Tibial nerve (tissue), 4 donors: ENCODE results near the gene ZNF385B. TPM values are rescaled to one million over a fixed set of nuclear protein-coding genes. Genes with fewer than 3 reads are reported as not detected.

Experiments
- DNase-seq, 2 donors: peaks; one replicate each; pipeline ENCODE4 v3.0.0-alpha.2; 2019; ENCODE audit warnings: low spot score in 2 of 2
- H3K27ac ChIP-seq, 4 donors: fragments of 200-600 bp; sonication (generic) in 3 of 4; one replicate each; pipeline ENCODE4 v1.5.1; 2017 to 2019; ENCODE audit warnings: mild to moderate bottlenecking in 1 of 4
- H3K27me3 ChIP-seq, 2 donors: fragments of 200-600 bp; sonication (generic) in 1 of 2; one replicate each; pipeline versions ENCODE4 v1.5.1 to v1.6.0; 2017 to 2019
- H3K36me3 ChIP-seq, 3 donors: fragments of 200-600 bp; sonication (generic); one replicate each; pipeline ENCODE4 v1.5.1; 2018 to 2019
- H3K4me1 ChIP-seq, 4 donors: fragments of 200-600 bp; sonication (generic) in 3 of 4; one replicate each; pipeline ENCODE4 v1.5.1; 2017 to 2019
- H3K4me3 ChIP-seq, 4 donors: fragments of 200-600 bp; sonication (generic) in 3 of 4; one replicate each; pipeline ENCODE4 v1.5.1; 2017 to 2019; ENCODE audit warnings: mild to moderate bottlenecking in 1 of 4, moderate library complexity in 1 of 4
- H3K9me3 ChIP-seq, 4 donors: fragments of 200-600 bp; sonication (generic) in 3 of 4; one replicate each; pipeline ENCODE4 v1.5.1; 2017 to 2019
- CTCF ChIP-seq, 5 experiments: fragments of 200-600 bp in 3 of 5; fragments of 450-650 bp in 2 of 5; sonication (generic) in 3 of 5; IDR thresholded peaks; one replicate each; pipeline ENCODE4 v1.5.1; 2016 to 2019; ENCODE audit warnings: antibody characterized with exemption in 5 of 5, mild to moderate bottlenecking in 3 of 5, moderate library complexity in 2 of 5
- EP300 ChIP-seq, 2 donors: sonication (generic); formaldehyde crosslinking; IDR thresholded peaks; one replicate each; pipeline ENCODE4 v1.6.1; 2017; ENCODE audit warnings: antibody characterized with exemption in 2 of 2, mild to moderate bottlenecking in 1 of 2
- POLR2A ChIP-seq, 2 donors: fragments of 450-650 bp; IDR thresholded peaks; one replicate each; pipeline ENCODE4 v1.6.1; 2017; ENCODE audit warnings: antibody characterized with exemption in 2 of 2, mild to moderate bottlenecking in 2 of 2, moderate library complexity in 2 of 2
- WGBS, 2 donors: methylation state at CpG; one replicate each; pipeline ENCODE4 v1.1.5; 2018; 5-methylcytosine and 5-hydroxymethylcytosine counted together
- total RNA-seq, 4 donors: library from RNA; depleted of rRNA; stranded (reverse); fragments of >200 nt; gene quantifications; one replicate each; pipeline ENCODE4 v1.1.0, GENCODE V29; 2016

The ZNF385B gene
- total RNA-seq, 4 donors from 2014 or later, result 1.2 to 3.9 (median 2.6) TPM

GRCh38 chr2:179652296-179652695 is 209.1 kb downstream of the ZNF385B start:
- Histone ChIP-seq H3K4me1 (no peaks in the 10 kb centered on the region), H3K27me3 (no peaks in the 10 kb centered on the region), H3K27ac (no peak overlapping the region), H3K9me3 (no peaks in the 10 kb centered on the region), H3K36me3 (no peaks in the 10 kb centered on the region), H3K4me3 (no peak overlapping the region)
- no peak for TF ChIP-seq POLR2A (IDR thresholded peaks at IDR 0.05)
- no peak for TF ChIP-seq CTCF (IDR thresholded peaks at IDR 0.05)
- no peak for TF ChIP-seq EP300 (IDR thresholded peaks at IDR 0.05)
- 14 to 44% methylated on average over 2 of the region's 2 CpGs for WGBS, 2 donors
- no peak for DNase-seq

GRCh38 chr2:179650420-179650819 is 211.0 kb downstream of the ZNF385B start:
- no peaks in the 10 kb centered on the region for H3K4me1 ChIP-seq
- no peaks in the 10 kb centered on the region for H3K27me3 ChIP-seq
- no peak overlapping the region for H3K27ac ChIP-seq
- no peak for DNase-seq
- H3K36me3 ChIP-seq, result no peaks in the 10 kb centered on the region
- no peaks in the 10 kb centered on the region for H3K9me3 ChIP-seq
- TF ChIP-seq POLR2A (IDR thresholded peaks at IDR 0.05) (no peak), EP300 (IDR thresholded peaks at IDR 0.05) (no peak), CTCF (IDR thresholded peaks at IDR 0.05) (no peak)
- no peak overlapping the region for H3K4me3 ChIP-seq

- H3K36me3 ChIP-seq, result no peaks in the 10 kb centered on the region
- no peak for DNase-seq
- 74 to 75% methylated on average over 3 of the region's 3 CpGs for WGBS, 2 donors
These were observed 214.4 kb downstream of the ZNF385B start for GRCh38 chr2:179646862-179647587.

GRCh38 chr2:179646173-179646769 is 215.1 kb downstream of the ZNF385B start:
- WGBS, 2 donors, result 81 to 88% methylated on average over 8 to 9 of the region's 9 CpGs
- no peak overlapping the region for H3K4me3 ChIP-seq
- no peaks in the 10 kb centered on the region for H3K36me3 ChIP-seq
- H3K27ac ChIP-seq, result no peak overlapping the region
- H3K27me3 ChIP-seq, result no peaks in the 10 kb centered on the region
- H3K4me1 ChIP-seq, result no peaks in the 10 kb centered on the region
- TF ChIP-seq EP300 (IDR thresholded peaks at IDR 0.05) (no peak), CTCF (IDR thresholded peaks at IDR 0.05) (no peak), POLR2A (IDR thresholded peaks at IDR 0.05) (no peak)
- H3K9me3 ChIP-seq, result no peaks in the 10 kb centered on the region
- no peak for DNase-seq

More at GRCh38 chr2:179646862-179647587, 214.4 kb downstream of the ZNF385B start:
- no peak overlapping the region for H3K27ac ChIP-seq
- no peak overlapping the region for H3K4me3 ChIP-seq
- no peaks in the 10 kb centered on the region for H3K9me3 ChIP-seq
- no peaks in the 10 kb centered on the region for H3K4me1 ChIP-seq
- TF ChIP-seq CTCF (IDR thresholded peaks at IDR 0.05) (no peak), EP300 (IDR thresholded peaks at IDR 0.05) (no peak), POLR2A (IDR thresholded peaks at IDR 0.05) (no peak)
- no peaks in the 10 kb centered on the region for H3K27me3 ChIP-seq

GRCh38 chr2:179645047-179645446 is 216.4 kb downstream of the ZNF385B start:
- no peak for TF ChIP-seq EP300 (IDR thresholded peaks at IDR 0.05)
- no peak for TF ChIP-seq CTCF (IDR thresholded peaks at IDR 0.05)
- TF ChIP-seq POLR2A (IDR thresholded peaks at IDR 0.05), result no peak
- 68 to 75% methylated on average over 2 of the region's 2 CpGs for WGBS, 2 donors

More at GRCh38 chr2:179645047-179645446, 216.4 kb downstream of the ZNF385B start:
- H3K4me1 ChIP-seq, result no peaks in the 10 kb centered on the region
- H3K4me3 ChIP-seq, result no peak overlapping the region
- DNase-seq, result no peak
- H3K27me3 ChIP-seq, result no peaks in the 10 kb centered on the region
- H3K27ac ChIP-seq, result no peak overlapping the region
- H3K9me3 ChIP-seq, result no peaks in the 10 kb centered on the region
- no peaks in the 10 kb centered on the region for H3K36me3 ChIP-seq
